ENCODE data around the gene CRISPLD2. TPM values are rescaled to one million over a fixed set of nuclear protein-coding genes. Genes with fewer than 3 reads are reported as not detected.

CRISPLD2 gene
- total and polyA plus RNA-seq, 2 donors (not counting 1 experiment from before 2014, with no cell fraction given) = 37.0 to 96.2 TPM

GRCh38 chr16:84794626-84795025 is 25.2 kb upstream of the CRISPLD2 start:
- Histone ChIP-seq H3K79me2 (ENCODE audit: control insufficient read depth, insufficient read depth, low read length) (no peaks in the 10 kb centered on the region), H3K4me3 (replicated peaks in 1 of 4; ENCODE audit: control extremely low read depth in 1 of 4, insufficient read depth in 1 of 4, low read depth in 3 of 4, low read length in 4 of 4) (no peak overlapping the region), H4K20me1 (ENCODE audit: control insufficient read depth, extremely low read depth, insufficient read depth, low read length) (no peaks in the 10 kb centered on the region), H3K36me3 (ENCODE audit: control insufficient read depth, insufficient read depth, low read length) (no peaks in the 10 kb centered on the region), H3K4me1 (ENCODE audit: control insufficient read depth, extremely low read depth, insufficient read depth, low read length) (peaks cover 3% of the 10 kb centered on the region), H3K4me2 (ENCODE audit: extremely low read depth, insufficient read depth, low read length) (no peak overlapping the region), H3K9ac (ENCODE audit: insufficient read depth, low read length) (no peak overlapping the region), H2AFZ (ENCODE audit: low read length) (no peak overlapping the region), H3K27ac (ENCODE audit: insufficient read depth, low read length) (peak overlapping the region; percentile 83), H3K9me3 (ENCODE audit: control insufficient read depth, insufficient read depth, low read depth, low read length) (no peaks in the 10 kb centered on the region), H3K27me3 (ENCODE audit: control insufficient read depth, insufficient read depth, low read length) (no peaks in the 10 kb centered on the region)
- no peak for TF ChIP-seq CTCF (conservative IDR thresholded peaks at IDR 0.05 in 1 of 2, IDR thresholded peaks at IDR 0.05 in 1 of 2; ENCODE audit: low read depth in 1 of 2, low read length in 2 of 2)
- no peak for TF ChIP-seq EZH2 (IDR thresholded peaks at IDR 0.05; ENCODE audit: low read length, missing control alignments)
- DNase-seq (ENCODE audit: low read depth in 2 of 2) = no peak

- DNase-seq (ENCODE audit: low read depth in 2 of 2) = peak; percentile 83 to 100
- H2AFZ ChIP-seq (ENCODE audit: low read length) = peak overlapping the region; percentile 37
- peaks cover 3% of the 10 kb centered on the region for H3K4me1 ChIP-seq (ENCODE audit: control insufficient read depth, extremely low read depth, insufficient read depth, low read length)
- H4K20me1 ChIP-seq (ENCODE audit: control insufficient read depth, extremely low read depth, insufficient read depth, low read length) = no peaks in the 10 kb centered on the region
- H3K27ac ChIP-seq (ENCODE audit: insufficient read depth, low read length) = peak overlapping the region; percentile 83
- peak overlapping the region in 2 of 4 experiments; percentile 29 to 41 for H3K4me3 ChIP-seq (replicated peaks in 1 of 4; ENCODE audit: control extremely low read depth in 1 of 4, insufficient read depth in 1 of 4, low read depth in 3 of 4, low read length in 4 of 4)
- H3K79me2 ChIP-seq (ENCODE audit: control insufficient read depth, insufficient read depth, low read length) = no peaks in the 10 kb centered on the region
- peak overlapping the region; percentile 68 for H3K9ac ChIP-seq (ENCODE audit: insufficient read depth, low read length)
- no peaks in the 10 kb centered on the region for H3K36me3 ChIP-seq (ENCODE audit: control insufficient read depth, insufficient read depth, low read length)
- no peaks in the 10 kb centered on the region for H3K9me3 ChIP-seq (ENCODE audit: control insufficient read depth, insufficient read depth, low read depth, low read length)
- no peak for TF ChIP-seq EZH2 (IDR thresholded peaks at IDR 0.05; ENCODE audit: low read length, missing control alignments)
- no peak for TF ChIP-seq CTCF (conservative IDR thresholded peaks at IDR 0.05 in 1 of 2, IDR thresholded peaks at IDR 0.05 in 1 of 2; ENCODE audit: low read depth in 1 of 2, low read length in 2 of 2)
- no peaks in the 10 kb centered on the region for H3K27me3 ChIP-seq (ENCODE audit: control insufficient read depth, insufficient read depth, low read length)
- peak overlapping the region; percentile 77 for H3K4me2 ChIP-seq (ENCODE audit: extremely low read depth, insufficient read depth, low read length)
Observed at GRCh38 chr16:84795329-84796053, 24.3 kb upstream of the CRISPLD2 start.

GRCh38 chr16:84800158-84800978 is 19.4 kb upstream of the CRISPLD2 start:
- H4K20me1 ChIP-seq (ENCODE audit: control insufficient read depth, extremely low read depth, insufficient read depth, low read length) = no peaks in the 10 kb centered on the region
- H3K9me3 ChIP-seq (ENCODE audit: control insufficient read depth, insufficient read depth, low read depth, low read length) = no peaks in the 10 kb centered on the region
- H3K4me2 ChIP-seq (ENCODE audit: extremely low read depth, insufficient read depth, low read length) = no peak overlapping the region
- H3K9ac ChIP-seq (ENCODE audit: insufficient read depth, low read length) = no peak overlapping the region
- no peak overlapping the region for H3K4me3 ChIP-seq (replicated peaks in 1 of 4; ENCODE audit: control extremely low read depth in 1 of 4, insufficient read depth in 1 of 4, low read depth in 3 of 4, low read length in 4 of 4)
- no peaks in the 10 kb centered on the region for H3K79me2 ChIP-seq (ENCODE audit: control insufficient read depth, insufficient read depth, low read length)
- H3K27ac ChIP-seq (ENCODE audit: insufficient read depth, low read length) = no peak overlapping the region
- H3K4me1 ChIP-seq (ENCODE audit: control insufficient read depth, extremely low read depth, insufficient read depth, low read length) = no peaks in the 10 kb centered on the region
- no peaks in the 10 kb centered on the region for H3K27me3 ChIP-seq (ENCODE audit: control insufficient read depth, insufficient read depth, low read length)
- no peak for TF ChIP-seq CTCF (conservative IDR thresholded peaks at IDR 0.05 in 1 of 2, IDR thresholded peaks at IDR 0.05 in 1 of 2; ENCODE audit: low read depth in 1 of 2, low read length in 2 of 2)
- no peak for TF ChIP-seq EZH2 (IDR thresholded peaks at IDR 0.05; ENCODE audit: low read length, missing control alignments)
- H3K36me3 ChIP-seq (ENCODE audit: control insufficient read depth, insufficient read depth, low read length) = no peaks in the 10 kb centered on the region
- no peak for DNase-seq (ENCODE audit: low read depth in 2 of 2)
- H2AFZ ChIP-seq (ENCODE audit: low read length) = no peak overlapping the region
